SU-DHL-6 (cell line): ENCODE measurements around the gene CGREF1.

Experiments
- H2AFZ ChIP-seq: fragments of 200-600 bp; sonication (generic); 2 replicates; pipeline ENCODE4 v1.6.1; 2014; ENCODE audit warnings: low read depth, mild to moderate bottlenecking, moderate library complexity, mixed read lengths, antibody characterized with exemption, low read length; ENCODE audit not compliant: severe bottlenecking
- H3F3A ChIP-seq: fragments of 200-600 bp; shearing (Covaris generic); 2 replicates; pipeline ENCODE4 v1.6.0; 2016; ENCODE audit warnings: antibody characterized with exemption, mild to moderate bottlenecking; ENCODE audit not compliant: insufficient read depth
- H3K27ac ChIP-seq: fragments of 200-600 bp; sonication (generic); 2 replicates; pipeline ENCODE4 v1.5.1; 2016; ENCODE audit warnings: low read depth, mild to moderate bottlenecking, low read length, moderate library complexity, mixed read lengths
- H3K27me3 ChIP-seq: fragments of 200-600 bp; sonication (generic), shearing (Covaris generic); 2 replicates; pipeline ENCODE4 v1.6.0; 2014; ENCODE audit warnings: mild to moderate bottlenecking, low read length
- H3K36me3 ChIP-seq: fragments of 200-600 bp; sonication (generic); 2 replicates; pipeline ENCODE4 v1.6.1; 2014; ENCODE audit warnings: mild to moderate bottlenecking, low read length, mixed read lengths
- H3K4me2 ChIP-seq: fragments of 300-600, 200-600 bp; shearing (Covaris generic), sonication (generic); 2 replicates; pipeline ENCODE4 v1.6.0; 2014; ENCODE audit warnings: low read length, low read depth, mild to moderate bottlenecking; ENCODE audit not compliant: poor library complexity, severe bottlenecking
- H3K4me3 ChIP-seq: fragments of 200-600 bp; sonication (generic); 2 replicates; pipeline ENCODE4 v1.5.1; 2014; ENCODE audit warnings: antibody characterized with exemption, low read length, mild to moderate bottlenecking, mixed read lengths; ENCODE audit not compliant: insufficient read depth, poor library complexity, severe bottlenecking
- H3K79me2 ChIP-seq: fragments of 200-600 bp; sonication (generic); 2 replicates; pipeline ENCODE4 v1.6.1; 2014; ENCODE audit warnings: mild to moderate bottlenecking, low read length, moderate library complexity; ENCODE audit not compliant: insufficient read depth
- H3K9ac ChIP-seq: fragments of 200-600 bp; sonication (generic); 2 replicates; pipeline ENCODE4 v1.7.0; 2014; ENCODE audit warnings: mild to moderate bottlenecking, low read length
- H3K9me2 ChIP-seq: fragments of 200-600 bp; sonication (generic); replicated peaks from 2 replicates; pipeline ENCODE4 v1.6.1; 2014; ENCODE audit warnings: low read length; ENCODE audit not compliant: insufficient read depth
- H3K9me3 ChIP-seq: fragments of 200-600 bp; sonication (generic); 2 replicates; pipeline ENCODE4 v1.6.1; 2014; ENCODE audit warnings: low read length, mixed read lengths; ENCODE audit not compliant: insufficient read depth
- H4K20me1 ChIP-seq: fragments of 200-600 bp; sonication (generic); 2 replicates; pipeline ENCODE4 v1.6.1; 2014; ENCODE audit warnings: low read depth, mild to moderate bottlenecking, antibody characterized with exemption, low read length, moderate library complexity, mixed read lengths
- EZH2phosphoT487 ChIP-seq: fragments of 200-600 bp; sonication (generic), shearing (Covaris generic); conservative IDR thresholded peaks from 2 replicates; pipeline ENCODE4 v1.6.1; 2018; ENCODE audit warnings: mild to moderate bottlenecking, antibody characterized with exemption, low read length, moderate library complexity, mixed read lengths
- TF ChIP-seq, protein P1 (sequence below): fragments of 200-600 bp; sonication (generic); IDR thresholded peaks from one replicate; pipeline ENCODE4 v1.5.1; 2017; ENCODE audit warnings: antibody characterized with exemption, mild to moderate bottlenecking, low read length, moderate library complexity; ENCODE audit not compliant: insufficient read depth, poor library complexity, severe bottlenecking

The CGREF1 gene

DNA sequence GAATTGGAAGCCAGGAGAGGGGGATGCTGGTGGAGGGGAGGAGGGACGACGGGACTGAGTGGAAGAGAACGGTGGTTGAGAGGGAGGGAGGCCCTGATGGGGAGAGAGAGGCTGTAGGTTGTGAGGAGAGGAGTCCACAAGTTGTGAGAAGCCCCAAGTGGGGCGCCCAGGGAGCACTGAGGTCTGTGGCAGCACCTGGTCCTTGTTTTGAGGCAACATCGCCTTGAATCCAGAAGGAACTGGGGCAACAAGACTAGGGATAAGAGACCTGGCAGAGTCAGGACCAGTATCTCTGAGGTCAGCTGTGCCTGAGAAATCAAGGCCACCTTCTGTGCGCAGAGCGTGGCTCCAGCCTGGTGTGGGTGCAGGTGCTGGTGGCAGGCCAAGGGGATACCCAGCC is 19.2 kb upstream of the CGREF1 start:
- H3K9me2 ChIP-seq, result no peaks in the 10 kb centered on the region
- no peaks in the 10 kb centered on the region for H3K27me3 ChIP-seq
- no peak overlapping the region for H3K9ac ChIP-seq
- H4K20me1 ChIP-seq, result no peaks in the 10 kb centered on the region
- no peak for TF ChIP-seq EZH2phosphoT487
- TF ChIP-seq, protein P1, sequence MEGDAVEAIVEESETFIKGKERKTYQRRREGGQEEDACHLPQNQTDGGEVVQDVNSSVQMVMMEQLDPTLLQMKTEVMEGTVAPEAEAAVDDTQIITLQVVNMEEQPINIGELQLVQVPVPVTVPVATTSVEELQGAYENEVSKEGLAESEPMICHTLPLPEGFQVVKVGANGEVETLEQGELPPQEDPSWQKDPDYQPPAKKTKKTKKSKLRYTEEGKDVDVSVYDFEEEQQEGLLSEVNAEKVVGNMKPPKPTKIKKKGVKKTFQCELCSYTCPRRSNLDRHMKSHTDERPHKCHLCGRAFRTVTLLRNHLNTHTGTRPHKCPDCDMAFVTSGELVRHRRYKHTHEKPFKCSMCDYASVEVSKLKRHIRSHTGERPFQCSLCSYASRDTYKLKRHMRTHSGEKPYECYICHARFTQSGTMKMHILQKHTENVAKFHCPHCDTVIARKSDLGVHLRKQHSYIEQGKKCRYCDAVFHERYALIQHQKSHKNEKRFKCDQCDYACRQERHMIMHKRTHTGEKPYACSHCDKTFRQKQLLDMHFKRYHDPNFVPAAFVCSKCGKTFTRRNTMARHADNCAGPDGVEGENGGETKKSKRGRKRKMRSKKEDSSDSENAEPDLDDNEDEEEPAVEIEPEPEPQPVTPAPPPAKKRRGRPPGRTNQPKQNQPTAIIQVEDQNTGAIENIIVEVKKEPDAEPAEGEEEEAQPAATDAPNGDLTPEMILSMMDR, result no peak
- no peaks in the 10 kb centered on the region for H3K9me3 ChIP-seq
- no peaks in the 10 kb centered on the region for H3K36me3 ChIP-seq
- no peak overlapping the region for H2AFZ ChIP-seq
- peaks cover 10% of the 10 kb centered on the region; the same call in 1 of the 2 replicates for H3K79me2 ChIP-seq
- H3K4me3 ChIP-seq, result no peak overlapping the region
- H3K27ac ChIP-seq, result no peak overlapping the region
- H3K4me2 ChIP-seq, result no peak overlapping the region
- no peaks in the 10 kb centered on the region for H3F3A ChIP-seq

DNA sequence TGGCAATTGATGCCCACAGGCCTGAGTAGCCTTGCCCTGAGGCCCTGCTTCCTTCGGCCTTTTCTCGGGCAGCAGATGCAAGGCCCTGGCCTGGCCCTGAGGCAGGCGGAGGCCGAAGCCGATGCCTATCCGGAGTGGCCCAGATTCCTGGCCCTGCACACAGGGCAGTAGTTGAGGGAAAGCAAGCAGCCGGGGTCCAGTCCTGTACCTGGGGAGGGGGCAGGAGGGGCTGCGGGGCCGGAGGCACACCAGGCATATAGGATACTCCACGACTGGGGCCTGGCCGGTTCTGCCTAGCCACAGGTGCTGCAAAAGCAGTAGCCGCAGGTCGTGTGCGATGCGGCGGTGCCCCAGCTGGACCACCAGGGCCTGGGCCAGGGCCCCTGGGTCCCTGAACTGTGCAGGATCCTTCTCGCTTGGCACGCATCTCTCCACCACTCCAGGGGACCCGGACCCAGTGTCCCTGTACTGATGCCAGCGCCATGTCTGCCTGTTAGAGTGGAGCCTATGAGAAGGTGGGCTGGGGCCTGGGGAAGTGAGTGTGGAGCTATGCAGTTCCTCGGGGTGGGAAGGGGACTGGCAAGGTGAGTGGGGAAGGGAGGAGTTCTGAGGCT is 18.5 kb upstream of the CGREF1 start:
- H3K9ac ChIP-seq, result no peak overlapping the region
- no peaks in the 10 kb centered on the region for H4K20me1 ChIP-seq
- H3K9me2 ChIP-seq, result no peaks in the 10 kb centered on the region
- H3K27ac ChIP-seq, result no peak overlapping the region
- no peaks in the 10 kb centered on the region for H3F3A ChIP-seq
- peaks cover 13% of the 10 kb centered on the region; the same call in 1 of the 2 replicates for H3K79me2 ChIP-seq
- H3K4me2 ChIP-seq, result no peak overlapping the region
- no peaks in the 10 kb centered on the region for H3K36me3 ChIP-seq
- H3K9me3 ChIP-seq, result no peaks in the 10 kb centered on the region
- TF ChIP-seq, protein P1, result no peak
- TF ChIP-seq EZH2phosphoT487, result no peak
- H2AFZ ChIP-seq, result no peak overlapping the region
- H3K27me3 ChIP-seq, result no peaks in the 10 kb centered on the region
- H3K4me3 ChIP-seq, result no peak overlapping the region

DNA sequence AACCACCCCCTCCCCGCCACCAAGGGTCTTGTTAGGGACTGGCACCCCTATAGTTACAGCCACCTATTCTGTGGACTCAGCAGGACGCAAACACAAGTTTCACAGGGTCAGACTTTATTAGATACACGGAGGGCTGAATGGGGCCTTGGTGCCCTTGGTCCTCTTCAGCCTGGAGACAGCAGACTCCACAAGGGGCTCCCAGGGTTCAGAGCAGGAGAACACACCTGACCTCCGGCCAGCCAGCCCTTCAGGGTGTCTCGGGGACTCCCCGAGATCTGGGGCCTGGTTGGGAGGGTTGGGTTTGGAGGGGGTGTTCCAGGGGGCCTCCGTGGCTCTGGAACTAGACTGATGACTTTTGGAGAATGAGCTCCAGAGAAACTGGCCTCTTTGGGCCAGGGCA is 17.8 kb upstream of the CGREF1 start:
- Histone ChIP-seq H3K27me3 (no peaks in the 10 kb centered on the region), H3K9me2 (no peaks in the 10 kb centered on the region), H3K27ac (no peak overlapping the region), H4K20me1 (no peaks in the 10 kb centered on the region), H2AFZ (no peak overlapping the region), H3K79me2 (peaks cover 13% of the 10 kb centered on the region; the same call in 1 of the 2 replicates), H3K36me3 (no peaks in the 10 kb centered on the region), H3K4me3 (no peak overlapping the region), H3K9me3 (no peaks in the 10 kb centered on the region), H3K9ac (no peak overlapping the region), H3F3A (no peaks in the 10 kb centered on the region), H3K4me2 (no peak overlapping the region)
- no peak for TF ChIP-seq EZH2phosphoT487
- TF ChIP-seq, protein P1, result no peak
